ENCODE measurements around the gene PDE5A. TPM values are rescaled to one million over a fixed set of nuclear protein-coding genes. Genes with fewer than 3 reads are reported as not detected.

The PDE5A gene
- total and polyA plus RNA-seq, 8 donors = 4.5 to 115 (median 15.2) TPM

DNA sequence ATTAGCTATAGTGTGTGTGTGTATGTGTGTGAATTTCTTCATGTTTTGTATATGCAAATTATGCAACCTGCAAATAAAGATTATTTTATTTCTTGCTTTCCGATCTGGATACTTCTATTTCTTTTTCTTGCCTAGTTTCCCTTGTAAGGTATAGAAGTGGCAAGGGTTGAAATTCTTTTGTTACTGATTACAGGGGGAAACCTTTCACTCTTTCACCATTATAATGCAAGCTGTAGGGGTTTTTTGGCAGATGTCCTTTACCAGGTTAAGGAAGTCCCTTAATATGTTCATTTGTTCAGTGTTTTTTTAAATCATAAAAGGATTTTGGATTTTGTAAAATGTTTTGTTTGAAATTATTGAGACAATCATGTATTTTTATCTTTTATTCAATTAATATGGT lies 44.3 kb upstream of the PDE5A start:
- WGBS, 5 donors = 92 to 97% (median 95%) methylated on average over 1 of the region's 1 CpG
- TF ChIP-seq CTCF (IDR thresholded peaks at IDR 0.05) (no peak), EP300 (IDR thresholded peaks at IDR 0.05) (no peak), POLR2AphosphoS5 (IDR thresholded peaks at IDR 0.05) (no peak), POLR2A (IDR thresholded peaks at IDR 0.05) (no peak)
- Histone ChIP-seq H3K36me3 (no peaks in the 10 kb centered on the region), H3K27ac (no peak overlapping the region), H3K27me3 (no peaks in the 10 kb centered on the region), H3K4me1 (no peaks in the 10 kb centered on the region), H3K9me3 (no peaks in the 10 kb centered on the region), H3K4me3 (no peak overlapping the region)
- intact Hi-C loops (cut with DNase I; ENCODE audit: low total_unique reads) = no loop called here
- no peak for DNase-seq

GRCh38 chr4:119672086-119672485 lies 43.5 kb upstream of the PDE5A start:
- intact Hi-C loops (cut with DNase I; ENCODE audit: low total_unique reads) = no loop called here

GRCh38 chr4:119671205-119671604 lies 42.6 kb upstream of the PDE5A start:
- DNase-seq = no peak
- intact Hi-C loops (cut with DNase I; ENCODE audit: low total_unique reads) = no loop called here
- H3K9me3 ChIP-seq = no peaks in the 10 kb centered on the region
- TF ChIP-seq POLR2AphosphoS5 (IDR thresholded peaks at IDR 0.05) = no peak
- no peak for TF ChIP-seq CTCF (IDR thresholded peaks at IDR 0.05)
- TF ChIP-seq EP300 (IDR thresholded peaks at IDR 0.05) = no peak
- no peak for TF ChIP-seq POLR2A (IDR thresholded peaks at IDR 0.05)
- H3K36me3 ChIP-seq = no peaks in the 10 kb centered on the region
- H3K4me3 ChIP-seq = no peak overlapping the region
- no peaks in the 10 kb centered on the region for H3K4me1 ChIP-seq
- no peak overlapping the region for H3K27ac ChIP-seq
- no peaks in the 10 kb centered on the region for H3K27me3 ChIP-seq

More at GRCh38 chr4:119672086-119672485, 43.5 kb upstream of the PDE5A start:
- Histone ChIP-seq H3K36me3 (no peaks in the 10 kb centered on the region), H3K27ac (no peak overlapping the region), H3K4me1 (no peaks in the 10 kb centered on the region), H3K9me3 (no peaks in the 10 kb centered on the region), H3K27me3 (no peaks in the 10 kb centered on the region), H3K4me3 (no peak overlapping the region)
- TF ChIP-seq CTCF (IDR thresholded peaks at IDR 0.05) (no peak), EP300 (IDR thresholded peaks at IDR 0.05) (no peak), POLR2A (IDR thresholded peaks at IDR 0.05) (no peak), POLR2AphosphoS5 (IDR thresholded peaks at IDR 0.05) (no peak)
- no peak for DNase-seq
- WGBS, 5 donors = 75 to 100% (median 97%) methylated on average over 2 of the region's 2 CpGs

DNA sequence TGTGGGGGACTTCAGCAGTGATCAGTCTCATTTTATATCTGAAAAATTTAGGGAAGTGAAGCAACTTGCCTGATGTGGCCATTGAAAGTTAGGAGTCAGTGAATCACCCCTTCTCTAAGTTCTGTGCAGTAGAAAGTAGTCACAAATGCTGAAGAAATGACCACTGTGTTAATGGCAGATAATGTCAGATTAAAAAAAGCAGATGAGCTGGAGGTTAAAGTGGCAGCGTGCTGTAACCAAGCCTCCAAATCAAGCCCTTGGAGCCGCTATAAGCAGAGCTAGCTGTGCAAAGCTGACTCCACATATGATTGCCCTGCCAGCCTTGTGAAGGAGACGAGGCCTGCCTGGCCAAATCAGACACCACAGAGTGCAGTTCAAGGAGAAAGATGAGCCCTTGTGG lies 39.2 kb upstream of the PDE5A start:
- TF ChIP-seq POLR2AphosphoS5 (IDR thresholded peaks at IDR 0.05) (no peak), POLR2A (IDR thresholded peaks at IDR 0.05) (no peak), EP300 (IDR thresholded peaks at IDR 0.05) (no peak), CTCF (IDR thresholded peaks at IDR 0.05) (no peak)
- Histone ChIP-seq H3K4me1 (peaks cover 0 to 13% (median 3%) of the 10 kb centered on the region in 4 donors), H3K36me3 (no peaks in the 10 kb centered on the region), H3K9me3 (no peaks in the 10 kb centered on the region), H3K27ac (no peak overlapping the region), H3K27me3 (no peaks in the 10 kb centered on the region), H3K4me3 (no peak overlapping the region)
- intact Hi-C loops (cut with DNase I; ENCODE audit: low total_unique reads) = no loop called here
- DNase-seq = no peak
- 75 to 89% (median 85%) methylated on average over 3 of the region's 3 CpGs for WGBS, 5 donors
